GM21390 (cell line): ENCODE data around the gene DNAJC5.
"Not testable (repeated sequence)": the region's sequence is repeated elsewhere in the genome, so short reads cannot be mapped to it uniquely, and the experiment has no call there.

Experiments used
- ATAC-seq: cut with Tn5 transposase; IDR thresholded peaks from one replicate; pipeline ENCODE4 v1.9.1; 2021; ENCODE audit not compliant: unreplicated experiment

The DNAJC5 gene

DNA sequence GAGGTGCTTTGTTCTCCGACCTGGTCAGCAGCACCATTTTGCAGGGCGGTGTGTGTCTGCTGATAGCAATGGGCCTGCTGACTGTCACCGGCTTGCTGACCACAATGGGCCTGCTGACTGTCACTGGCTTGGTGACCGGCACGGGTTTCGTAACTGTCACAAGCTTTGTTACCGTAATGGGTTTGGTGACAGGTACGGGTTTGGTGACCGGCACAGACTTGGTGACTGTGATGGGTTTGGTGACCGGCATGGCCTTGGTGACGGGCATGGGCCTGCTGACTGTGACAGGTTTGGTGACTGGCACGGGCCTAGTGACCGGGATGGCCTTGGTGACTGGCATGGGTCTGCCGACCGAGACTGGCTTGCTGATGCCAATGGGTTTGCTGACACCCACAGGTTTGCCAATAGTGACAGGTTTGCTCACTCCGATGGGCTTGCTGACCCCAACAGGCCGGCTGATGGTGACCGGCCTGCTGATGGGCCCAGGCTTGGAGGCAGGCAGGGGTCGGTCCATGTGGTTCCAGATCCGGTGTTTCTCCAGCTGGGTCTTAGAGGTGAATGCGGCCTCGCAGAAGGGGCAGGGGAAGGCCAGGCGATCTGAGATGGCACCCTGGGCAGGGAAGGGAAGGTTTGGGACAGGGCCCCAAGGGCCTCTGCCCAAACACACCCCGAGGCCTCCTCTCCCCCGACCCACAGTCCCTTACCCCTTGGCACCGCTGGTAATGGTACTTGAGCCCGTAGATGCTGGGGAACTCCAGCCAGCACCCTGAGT, 71.4 kb downstream of the DNAJC5 start:
- no peak for ATAC-seq

DNA sequence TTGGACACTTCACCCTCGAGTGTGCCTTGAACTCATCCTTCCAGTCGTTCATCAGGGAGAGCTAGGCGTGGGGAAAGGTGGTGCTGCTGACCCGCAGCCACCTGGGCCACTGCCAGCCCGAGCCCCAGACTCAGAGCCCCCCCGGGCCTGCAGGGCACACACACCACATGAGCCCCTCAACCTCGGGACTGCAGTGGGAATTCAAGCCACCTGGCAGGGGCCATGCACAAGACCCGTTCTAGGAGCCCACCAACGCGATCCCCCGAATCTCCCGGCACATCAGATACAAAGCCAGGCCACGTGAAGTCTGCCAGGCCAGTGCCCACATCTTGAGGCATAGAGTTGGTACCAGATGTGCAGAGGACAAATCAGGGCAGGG, 72.0 kb downstream of the DNAJC5 start:
- ATAC-seq, result no peak

DNA sequence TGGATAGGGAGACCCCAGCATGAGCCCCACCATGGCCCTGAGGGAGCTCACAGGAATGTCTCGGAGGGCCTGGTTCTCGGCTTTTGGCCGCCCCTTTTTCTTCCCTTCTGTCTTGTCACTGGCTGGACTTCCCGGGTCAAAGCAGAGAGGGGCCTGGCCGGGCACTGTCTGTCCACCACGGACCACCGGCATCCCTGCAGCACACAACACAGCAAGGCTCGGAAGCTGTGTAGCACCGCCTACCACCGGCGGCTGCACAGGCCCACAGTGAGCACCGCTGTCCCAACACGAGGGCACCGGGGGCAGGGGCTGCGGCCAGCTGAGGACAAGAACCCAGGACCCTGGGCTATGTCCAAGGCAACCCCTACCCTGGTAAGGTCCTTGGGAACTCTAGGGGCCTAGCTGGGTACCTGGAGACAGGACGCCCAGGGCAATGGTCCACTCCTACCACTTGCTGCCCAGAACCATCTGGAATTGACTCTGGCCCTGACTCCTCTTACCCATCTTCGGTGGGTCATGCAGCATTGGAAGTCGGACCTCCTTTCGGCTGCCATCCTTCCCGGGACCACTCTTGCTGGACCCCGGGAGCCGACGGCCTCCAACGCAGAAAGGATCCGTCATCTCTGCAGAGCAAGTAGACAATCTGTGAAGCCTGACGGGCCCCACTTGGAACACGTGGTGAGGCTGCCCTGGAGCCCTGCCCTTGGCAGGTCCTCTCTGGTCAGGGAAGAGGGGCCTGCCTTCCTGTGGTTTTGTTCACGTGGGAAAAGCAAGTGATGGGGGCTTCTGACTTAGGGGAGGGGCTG, 72.6 kb downstream of the DNAJC5 start:
- no peak for ATAC-seq

DNA sequence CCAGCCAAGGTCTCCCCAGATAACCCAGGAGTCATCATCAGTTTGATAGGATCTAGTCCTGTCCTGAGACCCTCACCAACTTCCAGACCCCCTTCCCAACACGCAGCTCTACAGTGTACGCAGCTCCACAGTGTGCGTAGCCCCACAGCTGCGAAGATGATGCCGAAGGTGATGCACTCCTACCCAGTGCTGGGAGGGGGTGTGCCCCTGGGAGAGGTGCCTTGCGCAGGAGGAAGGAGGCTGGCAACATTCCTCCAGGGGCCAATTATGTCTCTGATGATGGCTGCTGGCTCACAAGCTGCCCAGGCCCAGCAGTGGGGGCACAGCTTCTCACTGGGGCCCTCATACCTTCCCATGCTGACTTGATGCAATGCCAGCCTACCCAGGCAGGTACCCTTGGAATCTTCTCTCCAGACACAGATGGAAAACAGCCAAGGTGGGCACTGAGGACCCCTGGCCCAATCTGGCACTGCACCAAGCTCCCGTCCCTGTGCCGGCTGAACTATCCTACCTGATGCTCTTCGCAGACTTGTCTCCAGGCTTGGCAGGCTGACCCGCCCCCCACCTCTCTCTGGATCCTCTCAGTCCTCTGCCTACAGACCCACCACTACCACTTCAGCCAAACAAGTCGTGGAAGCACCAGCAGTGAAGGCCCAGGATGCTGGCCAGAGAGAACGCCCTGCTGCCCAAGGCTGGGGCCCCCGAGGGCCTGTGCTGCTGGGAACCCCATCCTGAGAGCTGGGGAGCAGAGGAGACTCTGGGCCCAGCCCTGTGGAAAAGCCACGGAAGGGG, 73.4 kb downstream of the DNAJC5 start:
- ATAC-seq, result no peak

DNA sequence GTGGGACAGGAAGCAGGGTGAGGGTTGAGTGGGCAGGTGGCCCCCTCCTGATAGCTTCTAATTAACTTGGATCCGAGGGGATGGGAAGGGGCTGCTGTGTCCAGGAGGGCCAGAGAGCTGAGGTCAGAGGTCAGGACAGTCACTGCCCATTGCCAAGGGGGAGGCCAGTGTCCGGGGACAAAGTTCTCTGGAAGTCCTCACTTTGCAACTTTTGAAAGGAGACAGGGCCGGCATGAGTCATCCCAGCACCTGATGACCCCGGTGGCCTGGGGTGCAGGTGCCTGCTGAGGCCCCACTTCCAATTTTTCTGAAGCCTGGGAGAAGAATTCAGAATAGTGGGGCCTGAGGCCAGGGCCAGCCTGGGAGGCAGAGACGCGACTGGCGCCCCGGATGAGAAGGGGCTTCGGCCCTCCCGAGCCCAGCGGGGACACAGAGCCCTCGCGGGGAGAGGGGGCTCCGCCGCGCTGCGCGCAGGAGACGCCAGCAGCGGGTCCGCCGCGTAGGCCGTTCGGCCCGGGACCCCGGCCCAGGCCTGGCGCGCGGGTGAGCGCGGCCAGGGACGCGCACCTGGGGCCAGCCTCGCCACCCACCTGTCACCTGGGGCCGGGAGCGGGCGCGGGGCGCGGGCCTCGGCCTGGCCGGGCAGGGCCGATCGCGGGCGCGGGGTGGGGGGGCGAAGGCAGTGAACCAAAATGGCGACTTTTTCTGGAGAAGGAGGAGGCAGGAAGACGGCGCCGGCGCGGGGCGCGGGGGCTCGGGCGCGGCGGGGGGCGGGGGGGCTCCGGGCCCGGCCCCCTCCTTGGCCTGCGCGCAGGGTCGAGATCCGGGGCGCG, 74.2 kb downstream of the DNAJC5 start:
- ATAC-seq, result no peak

DNA sequence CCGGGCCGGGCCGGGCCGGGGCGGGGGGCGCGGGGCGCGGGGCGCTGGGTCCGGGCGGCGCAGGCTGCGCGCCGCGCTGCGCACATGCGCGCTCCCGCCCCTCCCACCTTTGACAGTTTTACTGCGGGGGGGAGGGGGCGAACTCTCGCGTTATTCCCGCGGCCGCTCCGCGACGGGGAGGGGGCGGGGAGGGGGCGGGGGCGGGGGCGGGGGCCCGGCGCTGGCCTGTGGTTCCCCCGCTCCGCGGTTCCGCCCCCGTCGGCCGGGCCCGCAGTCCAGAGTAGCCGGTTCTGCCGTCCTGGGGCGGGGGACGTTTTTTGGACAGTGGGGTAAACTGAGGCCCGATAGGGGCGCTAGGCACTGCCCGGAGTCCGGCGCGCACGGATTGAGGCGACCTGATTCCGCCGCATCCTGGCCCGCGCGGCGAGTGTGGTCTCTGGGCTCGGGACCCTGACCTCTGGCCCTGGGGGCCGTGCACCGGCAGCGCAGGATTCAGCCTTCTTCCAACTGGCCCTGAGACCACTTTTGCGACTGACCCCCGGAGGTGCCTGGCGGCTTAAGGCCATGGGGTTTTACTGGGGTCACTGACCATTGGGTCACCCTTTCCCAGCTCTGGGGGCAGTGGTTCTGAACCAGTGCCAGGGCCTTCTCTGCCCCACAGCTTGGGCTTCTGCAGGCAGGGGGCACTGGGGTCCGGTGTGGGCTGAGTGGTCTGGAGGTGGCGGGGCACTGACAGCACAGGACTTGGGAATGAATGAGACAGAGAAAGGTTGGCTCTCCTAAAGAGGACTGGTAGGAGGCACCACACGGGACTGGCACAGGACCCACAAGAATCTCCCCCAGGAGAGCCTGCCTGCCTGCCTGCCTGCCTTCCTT, 75.2 kb downstream of the DNAJC5 start, which contains the start of gene ZNF512B:
Gene ZNF512B, minus strand, starts transcription at position 93 of the 876 bp plus-strand sequence. CDS start 1,980 bp downstream, outside the sequence.
- ATAC-seq, result no peak

DNA sequence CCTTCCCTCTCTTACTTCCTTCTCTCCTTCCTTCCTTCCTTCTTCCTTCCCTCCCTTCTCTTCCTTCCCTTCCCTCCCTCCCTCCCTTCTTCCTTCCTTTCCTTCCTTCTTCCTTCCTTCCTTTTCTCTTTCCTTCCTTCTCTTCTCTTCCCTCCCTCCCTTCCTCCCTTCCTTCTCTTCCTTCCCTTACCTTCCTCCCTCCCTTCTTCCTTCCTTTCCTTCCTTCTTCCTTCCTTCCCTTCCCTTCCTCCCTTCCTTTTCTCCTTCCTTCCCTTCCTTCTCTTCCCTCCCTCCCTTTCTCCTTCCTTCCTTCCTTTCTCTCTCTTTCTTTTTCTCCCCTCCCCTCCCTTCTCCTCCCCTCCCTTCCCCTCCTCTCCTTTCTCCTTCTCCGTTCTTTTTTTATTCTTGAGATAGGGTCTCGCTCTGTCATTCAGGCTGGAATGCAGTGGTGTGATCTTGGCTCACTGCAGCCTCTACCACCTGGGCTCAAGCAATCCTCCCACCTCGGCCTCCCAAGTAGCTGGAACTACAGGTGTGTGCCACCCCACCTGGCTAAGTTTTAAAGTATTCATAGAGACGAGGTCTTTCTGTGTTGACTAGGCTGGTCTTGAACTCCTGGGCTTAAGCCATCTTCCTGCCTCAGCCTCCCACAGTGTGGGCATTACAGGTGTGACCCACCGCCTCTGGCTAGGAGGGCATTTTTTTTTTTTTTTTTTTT, 75.9 kb downstream of the DNAJC5 start:
- no peak for ATAC-seq

DNA sequence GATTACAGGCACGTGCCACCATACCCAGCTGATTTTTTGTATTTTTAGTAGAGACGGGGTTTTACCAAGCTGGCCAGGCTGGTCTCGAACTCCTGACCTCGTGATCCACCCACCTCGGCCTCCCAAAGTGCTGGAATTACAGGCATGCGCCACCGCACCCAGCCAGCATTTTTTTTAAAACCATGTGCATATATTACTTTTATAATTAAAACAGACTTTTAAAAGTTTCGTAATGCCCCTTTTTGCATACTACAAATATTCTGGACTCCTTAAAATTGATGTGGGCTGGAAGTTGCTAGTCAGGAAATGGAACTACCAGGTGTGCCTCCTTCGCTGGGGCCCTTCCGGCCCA, 77.0 kb downstream of the DNAJC5 start:
- not testable (repeated sequence) for ATAC-seq

DNA sequence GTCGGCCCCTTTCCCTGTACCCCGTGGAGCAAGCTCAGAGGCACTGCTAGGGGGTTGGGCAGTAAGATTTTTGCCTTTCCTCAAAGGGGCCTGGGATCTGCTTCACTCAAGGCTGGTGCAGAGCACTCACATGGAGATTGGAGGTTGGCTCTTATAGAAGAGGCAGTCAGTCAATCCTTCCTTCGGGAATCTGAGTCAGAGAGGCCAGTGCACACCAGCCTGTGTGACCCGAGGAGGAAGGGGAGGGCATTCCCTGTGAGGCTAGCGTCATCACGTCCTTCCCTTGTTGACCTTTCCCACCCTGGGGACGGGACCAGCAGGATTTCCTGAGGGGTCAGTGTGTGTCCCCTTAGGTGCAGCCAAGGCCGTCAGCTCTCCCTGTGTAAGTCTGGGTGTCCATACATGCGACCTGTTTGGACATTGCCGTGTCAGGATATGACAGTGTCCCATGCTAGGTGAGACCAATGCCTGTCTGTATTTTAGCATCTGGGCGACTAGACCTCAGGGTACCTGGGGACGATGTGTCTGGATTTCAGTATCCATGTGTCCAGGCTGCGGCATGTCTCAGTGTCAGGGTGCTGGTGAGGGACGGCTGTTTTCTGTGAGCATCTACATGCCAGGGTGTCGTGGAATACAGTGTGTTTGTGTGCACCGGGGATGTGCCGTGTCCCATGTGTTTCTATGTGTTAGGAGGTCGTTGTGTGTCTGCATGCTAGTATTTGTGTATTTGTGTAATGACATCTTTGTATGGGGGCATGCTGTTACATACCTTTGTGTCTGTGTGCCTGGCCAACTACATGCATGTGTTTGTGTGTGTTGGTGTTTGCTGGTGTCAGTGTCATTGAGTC, 77.6 kb downstream of the DNAJC5 start:
- ATAC-seq, result no peak

DNA sequence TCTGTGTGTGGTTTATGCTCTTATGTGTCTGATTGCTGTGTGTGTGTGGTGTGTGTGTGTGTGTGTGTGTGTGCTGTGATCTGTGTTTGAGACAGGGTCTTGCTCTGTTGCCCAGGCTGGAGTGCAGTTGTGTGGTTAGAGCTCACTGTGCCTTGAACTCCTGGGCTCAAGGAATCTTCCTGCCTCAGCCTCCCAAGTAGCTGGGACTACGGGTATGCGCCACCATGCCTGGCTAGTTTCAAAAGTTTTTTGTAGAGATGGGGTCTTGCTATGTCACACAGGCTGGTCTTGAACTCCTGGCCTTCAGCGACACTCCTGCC, 78.2 kb downstream of the DNAJC5 start:
- no peak for ATAC-seq

DNA sequence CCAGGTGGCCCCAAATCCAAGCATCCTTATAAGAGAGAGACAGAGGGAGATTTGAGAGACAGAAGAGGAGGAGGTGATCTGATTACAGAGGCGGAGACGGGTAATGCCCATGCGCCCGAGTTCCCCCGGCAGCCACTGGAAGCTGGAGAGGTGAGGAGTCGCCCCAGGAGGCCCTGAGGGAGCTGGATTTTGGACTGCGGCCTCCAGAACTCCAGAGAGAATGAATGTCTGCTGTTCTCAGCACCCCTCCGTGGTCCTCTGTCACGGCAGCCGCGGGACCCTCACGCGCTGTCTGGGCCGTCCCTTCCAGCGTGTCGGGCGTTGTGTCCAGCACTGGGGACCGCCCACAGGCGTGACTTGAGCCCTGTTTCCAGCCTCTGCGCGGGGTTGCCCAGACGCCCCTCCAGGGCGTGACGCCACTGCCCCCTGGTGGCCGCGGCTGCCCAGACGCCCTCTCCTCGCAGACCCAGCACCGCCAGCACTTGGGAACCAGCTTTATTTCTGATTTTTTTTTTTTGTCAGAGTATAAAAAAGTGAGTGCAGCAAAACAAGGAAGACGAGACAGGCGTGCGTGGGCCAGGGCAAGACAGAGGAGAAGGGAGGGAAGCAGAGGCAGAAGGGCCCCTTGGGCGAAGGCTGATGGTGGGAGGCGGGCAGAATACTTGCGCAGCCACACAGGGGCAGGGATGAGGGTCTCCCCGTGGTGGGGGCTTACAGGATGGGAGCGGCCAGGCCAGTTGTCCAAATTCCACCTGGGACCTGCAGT, 78.9 kb downstream of the DNAJC5 start:
- no peak for ATAC-seq

DNA sequence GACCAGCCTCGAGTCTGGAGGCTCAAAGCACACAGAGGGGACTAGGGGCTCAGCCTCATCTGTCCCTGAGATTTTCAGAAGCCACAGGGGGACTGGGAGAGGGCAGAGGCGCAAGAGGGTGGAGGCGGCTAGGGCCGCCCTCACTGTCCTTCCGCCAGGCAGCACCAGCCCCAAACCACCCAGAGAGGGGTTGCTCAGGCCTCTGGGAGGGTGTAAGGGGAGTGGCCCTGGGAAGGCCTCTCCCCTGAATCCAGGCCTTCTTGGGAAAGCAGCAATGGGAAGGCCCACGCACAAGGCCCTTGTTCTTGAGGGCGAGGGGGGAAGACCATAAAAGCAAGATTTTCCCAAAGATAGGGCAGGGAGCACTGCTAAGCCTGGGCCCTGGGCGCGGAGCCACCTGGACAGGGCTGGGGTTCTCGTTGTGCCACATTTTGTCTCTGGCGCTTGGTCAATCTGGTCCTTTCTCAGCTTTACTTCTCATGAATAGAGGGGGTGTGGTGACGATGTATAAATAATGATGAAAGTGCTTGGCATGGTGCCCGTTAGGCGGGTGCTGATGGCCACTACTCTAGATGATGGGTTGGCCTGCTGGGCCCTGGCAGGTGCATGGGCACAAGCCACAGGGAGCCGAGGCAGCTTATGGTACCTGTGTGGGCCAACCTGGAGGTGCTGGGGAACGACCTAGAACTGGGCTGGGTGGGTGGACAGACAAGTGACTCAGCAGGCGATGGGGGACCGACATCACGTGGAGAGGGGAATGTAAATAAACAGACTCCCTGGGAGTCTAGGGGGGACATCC, 79.7 kb downstream of the DNAJC5 start:
- no peak for ATAC-seq

DNA sequence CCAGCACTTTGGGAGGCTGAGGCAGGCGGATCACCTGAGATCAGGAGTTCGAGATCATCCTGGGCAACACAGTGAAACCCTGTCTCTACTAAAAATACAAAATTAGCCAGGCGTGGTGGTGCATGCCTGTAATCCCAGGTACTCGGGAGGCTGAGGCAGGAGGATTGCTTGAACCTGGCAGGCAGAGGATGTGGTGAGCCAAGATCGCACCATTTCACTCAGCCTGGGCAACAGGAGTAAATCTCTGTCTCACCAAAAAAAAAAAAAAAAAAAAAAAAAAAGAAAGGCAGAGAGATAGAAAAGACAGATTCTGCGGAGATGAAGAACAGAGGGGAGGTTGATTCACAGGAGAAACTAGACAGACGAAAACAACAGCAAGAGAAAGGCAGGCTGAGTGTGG, 81.6 kb downstream of the DNAJC5 start:
- ATAC-seq, result not testable (repeated sequence)

DNA sequence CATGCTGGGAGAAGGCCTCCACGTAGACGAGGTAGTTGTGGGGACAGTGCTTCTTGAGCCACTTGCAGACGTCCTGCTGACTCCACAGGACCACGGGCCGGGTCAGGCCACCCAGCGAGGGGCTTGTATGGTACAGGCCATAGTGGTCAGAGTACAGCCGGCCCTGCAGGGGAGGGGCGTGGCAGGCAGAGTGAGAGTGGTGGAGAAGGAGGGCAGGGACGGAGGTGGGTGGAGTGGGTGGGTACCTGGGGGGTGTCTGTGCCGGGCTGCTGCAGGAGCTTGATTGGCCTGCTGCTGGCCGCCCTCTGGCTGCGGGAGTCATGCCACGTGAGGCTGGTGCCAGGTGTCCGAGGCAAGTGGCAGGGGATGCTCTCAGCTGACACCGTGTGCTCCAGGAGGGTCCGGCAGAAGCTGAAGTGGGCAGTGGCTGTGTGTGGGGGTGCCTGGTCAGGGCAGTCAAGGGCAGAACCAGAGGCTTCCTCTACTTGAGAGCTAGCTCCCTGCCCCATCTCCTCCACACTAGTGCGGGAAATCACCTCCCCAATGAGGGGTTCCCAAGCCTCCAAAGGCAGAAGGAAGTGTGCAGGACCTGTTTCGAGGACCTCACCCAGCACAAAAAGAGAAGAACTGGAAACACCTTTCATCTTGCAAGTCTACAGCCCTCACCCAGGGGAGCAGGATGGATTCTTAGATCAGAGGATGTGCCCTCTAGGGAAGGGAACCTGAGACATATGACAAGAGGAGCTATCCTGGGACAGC, 82.2 kb downstream of the DNAJC5 start:
- ATAC-seq, result no peak

DNA sequence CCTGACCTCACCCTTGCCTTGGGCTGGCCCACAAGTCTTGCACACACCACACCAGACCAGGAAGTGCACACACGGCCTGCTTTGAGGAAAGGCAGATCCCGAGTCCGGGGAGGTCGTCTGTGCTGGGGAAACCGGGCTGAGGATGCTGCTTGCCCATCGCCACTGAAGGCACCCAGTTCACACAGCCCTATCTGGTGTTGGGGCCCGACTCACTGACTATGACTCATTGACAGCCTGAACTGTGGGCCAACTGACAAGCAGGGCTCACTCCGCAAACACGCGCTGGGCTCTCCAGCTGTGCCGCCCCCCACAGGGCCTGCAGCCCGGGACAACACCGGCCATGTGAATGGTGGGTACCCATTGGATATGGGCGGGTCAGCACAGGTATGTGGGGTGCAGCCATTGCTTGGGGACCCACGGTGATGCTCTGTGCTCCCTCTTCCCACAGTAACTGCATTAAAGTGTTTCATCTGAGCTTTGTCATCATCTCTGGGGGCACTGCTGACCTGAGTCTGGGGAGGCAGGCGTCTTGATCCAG, 82.9 kb downstream of the DNAJC5 start:
- no peak for ATAC-seq
